H1 (cell line): Measurements from ENCODE around the gene NBAS. TPM values are rescaled to one million over a fixed set of nuclear protein-coding genes. Genes with fewer than 3 reads are reported as not detected.

Experiments used
- CTCF ChIA-PET: fragments of 300-600 bp; sonication (Branson Sonifier 250); formaldehyde crosslinking; loops from one replicate; lab custom pipeline; 2021; ENCODE audit not compliant: partially characterized antibody; lab: Charles Lee
- POLR2A ChIA-PET: fragments of 300-600 bp; sonication (Branson Sonifier 250); formaldehyde crosslinking; loops from one replicate; lab custom pipeline; 2021; ENCODE audit warnings: inconsistent platforms; ENCODE audit not compliant: partially characterized antibody; lab: Charles Lee
- DNase-seq, 2 experiments: peaks; one replicate each; pipeline versions ENCODE4 v3.0.0 to v3.0.0-alpha.2; 2010 to 2022; ENCODE audit warnings: low spot score in 2 of 2, low read depth in 1 of 2, mixed read lengths in 1 of 2
- FAIRE-seq: peaks from 2 replicates; lab custom pipeline; 2011; peaks lifted over from hg19 to GRCh38; lab: Jason Lieb, UNC
- H2AFZ ChIP-seq: 2 replicates; pipeline ENCODE4 v1.8.1; 2012; ENCODE audit warnings: low read length, inconsistent platforms
- H2AK5ac ChIP-seq: 2 replicates; pipeline ENCODE4 v1.6.1; 2013; ENCODE audit warnings: low read depth, low read length
- H2BK120ac ChIP-seq: replicated peaks from 2 replicates; pipeline ENCODE3; 2013; ENCODE audit warnings: low read depth, low read length, inconsistent platforms
- H2BK12ac ChIP-seq: 2 replicates; pipeline ENCODE4 v1.6.1; 2013; ENCODE audit warnings: low read depth, low read length
- H2BK15ac ChIP-seq: 2 replicates; pipeline ENCODE4 v1.6.1; 2013; ENCODE audit warnings: low read length
- H2BK20ac ChIP-seq: 2 replicates; pipeline ENCODE4 v1.6.1; 2013; ENCODE audit warnings: low read length
- H2BK5ac ChIP-seq: 2 replicates; pipeline ENCODE4 v1.6.1; 2013; ENCODE audit warnings: low read depth, low read length
- H3K14ac ChIP-seq: 2 replicates; pipeline ENCODE4 v1.6.1; 2013; ENCODE audit warnings: inconsistent platforms; ENCODE audit not compliant: insufficient read length
- H3K18ac ChIP-seq: 2 replicates; pipeline ENCODE4 v1.6.1; 2013; ENCODE audit warnings: low read length; ENCODE audit errors: extremely low read depth
- H3K23ac ChIP-seq: 2 replicates; pipeline ENCODE4 v1.6.1; 2013; ENCODE audit warnings: inconsistent platforms; ENCODE audit not compliant: insufficient read length
- H3K23me2 ChIP-seq: 2 replicates; pipeline ENCODE4 v1.6.1; 2013; ENCODE audit warnings: low read depth, low read length
- H3K27ac ChIP-seq: 2 replicates; pipeline ENCODE4 v1.6.1; 2011; ENCODE audit warnings: low read depth, low read length, inconsistent platforms
- H3K27me3 ChIP-seq, 4 experiments: replicated peaks in 1 of 4; 1 replicate in 1 of 4; 2 replicates in 3 of 4; pipeline versions ENCODE4 v1.6.1 to v1.8.1; 2011 to 2013; ENCODE audit warnings: low read length in 3 of 4, mild to moderate bottlenecking in 3 of 4, inconsistent platforms in 2 of 4, mixed read lengths in 2 of 4, moderate library complexity in 1 of 4; ENCODE audit not compliant: control insufficient read depth in 3 of 4, insufficient read depth in 3 of 4; ENCODE audit errors: extremely low read depth in 1 of 4
- H3K36me3 ChIP-seq, 4 experiments: 2 replicates each; pipeline versions ENCODE4 v1.6.1 to v1.8.1; 2011 to 2013; ENCODE audit warnings: mild to moderate bottlenecking in 4 of 4, low read length in 3 of 4, moderate library complexity in 2 of 4, control low read depth in 1 of 4, inconsistent platforms in 1 of 4; ENCODE audit not compliant: insufficient read depth in 4 of 4, control insufficient read depth in 2 of 4
- H3K4ac ChIP-seq: replicated peaks from 2 replicates; pipeline ENCODE3; 2013; ENCODE audit warnings: low read length, low read depth, mixed read lengths, inconsistent platforms; ENCODE audit not compliant: insufficient read length
- H3K4me1 ChIP-seq, 4 experiments: replicated peaks in 1 of 4; 1 replicate in 1 of 4; 2 replicates in 3 of 4; pipeline versions ENCODE4 v1.6.1 to v1.8.1; 2011 to 2013; ENCODE audit warnings: low read length in 3 of 4, inconsistent platforms in 2 of 4, mixed read lengths in 1 of 4; ENCODE audit not compliant: insufficient read depth in 4 of 4, control insufficient read depth in 3 of 4
- H3K4me2 ChIP-seq, 2 experiments: 2 replicates each; pipeline versions ENCODE4 v1.6.1 to v1.8.1; 2011 to 2013; ENCODE audit warnings: low read depth in 2 of 2, low read length in 2 of 2, control low read depth in 1 of 2, inconsistent platforms in 1 of 2, mild to moderate bottlenecking in 1 of 2; ENCODE audit not compliant: insufficient read depth in 1 of 2
- H3K4me3 ChIP-seq, 4 experiments: fragments of 200-600, 300-600 bp in 1 of 4; sonication (generic), shearing (Covaris generic), sonication (Bioruptor Twin) in 1 of 4; 2 replicates each; pipeline versions ENCODE4 v1.5.1 to v1.8.1; 2011 to 2016; ENCODE audit warnings: low read length in 4 of 4, low read depth in 3 of 4, control low read depth in 2 of 4, inconsistent platforms in 2 of 4, mild to moderate bottlenecking in 2 of 4, mixed read lengths in 1 of 4, moderate library complexity in 1 of 4; ENCODE audit not compliant: insufficient read depth in 2 of 4; ENCODE audit errors: extremely low read depth in 1 of 4
- H3K56ac ChIP-seq: replicated peaks from 2 replicates; pipeline ENCODE3; 2013; ENCODE audit warnings: low read depth, mild to moderate bottlenecking, mixed read lengths, low read length, inconsistent platforms; ENCODE audit not compliant: insufficient read length
- H3K79me1 ChIP-seq: 2 replicates; pipeline ENCODE4 v1.6.1; 2013; ENCODE audit warnings: low read depth, low read length, control low read depth
- H3K79me2 ChIP-seq, 2 experiments: 2 replicates each; pipeline versions ENCODE4 v1.6.1 to v1.8.1; 2012 to 2013; ENCODE audit warnings: low read length in 2 of 2, mild to moderate bottlenecking in 2 of 2, inconsistent platforms in 1 of 2; ENCODE audit not compliant: insufficient read depth in 2 of 2, control insufficient read depth in 1 of 2
- H3K9ac ChIP-seq, 4 experiments: replicated peaks in 1 of 4; 1 replicate in 1 of 4; 2 replicates in 3 of 4; pipeline versions ENCODE4 v1.6.1 to v1.8.1; 2011 to 2013; ENCODE audit warnings: low read depth in 3 of 4, low read length in 3 of 4, control low read depth in 2 of 4, mild to moderate bottlenecking in 2 of 4, moderate library complexity in 2 of 4, inconsistent platforms in 1 of 4; ENCODE audit errors: extremely low read depth in 1 of 4
- H3K9me3 ChIP-seq, 2 experiments: 2 replicates each; pipeline versions ENCODE4 v1.6.1 to v1.8.1; 2012 to 2013; ENCODE audit warnings: mild to moderate bottlenecking in 2 of 2, moderate library complexity in 2 of 2, control low read depth in 1 of 2, inconsistent platforms in 1 of 2, low read depth in 1 of 2, low read length in 1 of 2, mixed read lengths in 1 of 2; ENCODE audit not compliant: insufficient read depth in 2 of 2
- H4K20me1 ChIP-seq, 2 experiments: replicated peaks in 1 of 2; 2 replicates each; pipeline versions ENCODE3 to v1.8.1; 2011 to 2013; ENCODE audit warnings: inconsistent platforms in 2 of 2, low read length in 2 of 2, mild to moderate bottlenecking in 1 of 2; ENCODE audit not compliant: insufficient read depth in 2 of 2, control insufficient read depth in 1 of 2
- H4K5ac ChIP-seq: 2 replicates; pipeline ENCODE4 v1.6.1; 2013; ENCODE audit warnings: low read length, low read depth, mixed read lengths, inconsistent platforms; ENCODE audit not compliant: insufficient read length
- H4K8ac ChIP-seq: 2 replicates; pipeline ENCODE4 v1.8.0; 2013; ENCODE audit warnings: mild to moderate bottlenecking, moderate library complexity, low read length, inconsistent platforms; ENCODE audit not compliant: insufficient read depth; ENCODE audit errors: extremely low read depth
- H4K91ac ChIP-seq: replicated peaks from 2 replicates; pipeline ENCODE3; 2013; ENCODE audit warnings: low read length, mixed read lengths, inconsistent platforms; ENCODE audit not compliant: insufficient read length
- BACH1 ChIP-seq: IDR thresholded peaks from 2 replicates; pipeline ENCODE4 v1.6.1; 2012; ENCODE audit warnings: low read length, improper control_type of control experiment
- EGR1 ChIP-seq: IDR thresholded peaks from 2 replicates; pipeline ENCODE4 v1.6.1; 2011; ENCODE audit warnings: low read depth, low read length, borderline replicate concordance
- GABPA ChIP-seq: IDR thresholded peaks from 2 replicates; pipeline ENCODE4 v1.6.1; 2011; ENCODE audit warnings: mild to moderate bottlenecking, low read length, moderate library complexity, borderline replicate concordance; ENCODE audit not compliant: insufficient read depth
- JUND ChIP-seq: IDR thresholded peaks from 2 replicates; pipeline ENCODE4 v1.6.1; 2011; ENCODE audit warnings: mild to moderate bottlenecking, improper control_type of control experiment, low read length
- SIN3A ChIP-seq, 2 experiments: IDR thresholded peaks in 1 of 2; conservative IDR thresholded peaks in 1 of 2; 2 replicates each; pipeline ENCODE4 v1.6.1; 2011 to 2012; ENCODE audit warnings: low read length in 2 of 2, improper control_type of control experiment in 1 of 2, low read depth in 1 of 2, mild to moderate bottlenecking in 1 of 2
- TAF7 ChIP-seq: optimal IDR thresholded peaks from 2 replicates; pipeline ENCODE3; 2011; ENCODE audit warnings: low read depth, mild to moderate bottlenecking, inconsistent platforms, low read length, moderate library complexity, borderline replicate concordance
- polyA plus RNA-seq, 7 experiments: library from polyadenylated mRNA; depleted of rRNA in 3 of 7; stranded (reverse) in 5 of 7; unstranded in 2 of 7; fragments of >200 nt in 5 of 7; fragments of 200-250 nt in 2 of 7; gene quantifications; 1 replicate in 5 of 7; 2 replicates in 1 of 7; 4 replicates in 1 of 7; pipeline versions ENCODE4 v1.2.1 to v1.2.3, GENCODE V29; 2011 to 2013; ENCODE audit warnings: missing spikeins in 2 of 7, mixed read lengths in 2 of 7
- total RNA-seq: library from RNA; stranded (reverse); fragmentation: NEBNext Ultra II Directional; extraction: Animal tissue kit (Norgen Biotek cat#: 25700); gene quantifications from 2 replicates; pipeline ENCODE4 v1.2.1, GENCODE V29; 2021

Gene NBAS
- total and polyA plus RNA-seq, 2 of the 8 experiments (the other 6 are each of a cell fraction or from before 2014, with no cell fraction given) = 19.6 to 34.8 TPM

DNA sequence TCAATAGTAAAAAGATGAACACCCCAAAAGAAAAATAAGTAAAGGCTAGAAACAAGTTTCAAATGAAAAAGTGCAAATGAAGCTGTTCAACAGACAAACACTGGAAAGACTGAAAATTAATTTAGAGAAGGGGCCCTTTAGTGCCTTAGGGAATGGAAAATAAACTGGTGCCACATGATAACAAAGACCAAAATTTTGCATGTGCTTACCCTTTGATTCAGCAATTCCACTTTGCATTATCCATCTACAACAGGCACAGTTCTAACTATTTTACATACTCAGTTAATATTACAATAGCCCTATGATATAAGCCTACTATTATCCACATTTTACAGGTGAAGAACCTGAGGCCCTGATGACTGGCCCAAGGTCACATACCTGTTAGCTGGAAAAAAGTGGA lies 183.9 kb downstream of the NBAS start:
- Histone ChIP-seq H3K79me1 (no peaks in the 10 kb centered on the region), H4K5ac (no peak overlapping the region), H3K79me2 (no peaks in the 10 kb centered on the region), H3K14ac (no peak overlapping the region), H3K23ac (no peak overlapping the region), H2BK120ac (no peak overlapping the region), H3K9ac (no peak overlapping the region), H2BK15ac (no peak overlapping the region), H2BK5ac (no peak overlapping the region), H3K56ac (no peak overlapping the region), H3K23me2 (no peaks in the 10 kb centered on the region), H3K4ac (no peak overlapping the region), H2BK12ac (no peak overlapping the region), H4K20me1 (no peaks in the 10 kb centered on the region), H3K36me3 (no peaks in the 10 kb centered on the region; a peak in 1 of 8 replicates), H3K9me3 (no peaks in the 10 kb centered on the region), H3K4me2 (no peak overlapping the region), H3K4me3 (no peak overlapping the region), H3K27me3 (no peaks in the 10 kb centered on the region), H3K27ac (no peak overlapping the region), H4K8ac (no peak overlapping the region), H2AFZ (no peak overlapping the region), H3K18ac (no peak overlapping the region)
- FAIRE-seq (no peak), DNase-seq (no peak)
- CTCF ChIA-PET = no interaction called here
- POLR2A ChIA-PET = no interaction called here
- TF ChIP-seq JUND (no peak), EGR1 (no peak), BACH1 (no peak), SIN3A (conservative IDR thresholded peaks at IDR 0.05 in 1 of 2, IDR thresholded peaks at IDR 0.05 in 1 of 2; ENCODE audit: low read depth in 1 of 2, low read length in 2 of 2) (no peak), TAF7 (no peak), GABPA (no peak)
- TF ChIP-seq, all 59 proteins: peak for 0
- H2AK5ac ChIP-seq = no peak overlapping the region
- H4K91ac ChIP-seq = no peak overlapping the region
- no peak overlapping the region for H2BK20ac ChIP-seq
- no peaks in the 10 kb centered on the region for H3K4me1 ChIP-seq
